ENCODE data around the gene WDR91.

GRCh38 chr7:135240441-135240840 lies 29.1 kb upstream of the WDR91 start:
- TF ChIP-seq POLR2A (IDR thresholded peaks at IDR 0.05; ENCODE audit: extremely low read depth, insufficient read length), result no peak
- no peak for TF ChIP-seq CTCF (IDR thresholded peaks at IDR 0.05; ENCODE audit: low read depth, low read length)
- no peak for TF ChIP-seq MYC (IDR thresholded peaks at IDR 0.05; ENCODE audit: low read depth, low read length)

All from NB4 (cell line).